Hepatocyte (in vitro differentiated cells): Measurements from ENCODE around the gene STK39. TPM values are rescaled to one million over a fixed set of nuclear protein-coding genes. Genes with fewer than 3 reads are reported as not detected.

ENCODE experiments used
- DNase-seq: peaks from one replicate; pipeline ENCODE4 v3.0.0-alpha.2; 2016; ENCODE audit warnings: low spot score
- H2AFZ ChIP-seq: fragments of 200-600 bp; sonication (generic); 2 replicates; pipeline ENCODE4 v1.6.0; 2016; ENCODE audit warnings: antibody characterized with exemption, mild to moderate bottlenecking
- H3K27ac ChIP-seq: fragments of 200-600 bp; sonication (generic); 2 replicates; pipeline ENCODE4 v1.5.1; 2016; ENCODE audit warnings: mild to moderate bottlenecking
- H3K27me3 ChIP-seq: fragments of 200-600 bp; sonication (generic); 2 replicates; pipeline ENCODE4 v1.6.1; 2016
- H3K36me3 ChIP-seq: fragments of 200-600 bp; sonication (generic); replicated peaks from 2 replicates; pipeline ENCODE4 v1.5.1; 2016; ENCODE audit warnings: low read depth; ENCODE audit not compliant: insufficient read depth
- H3K4me1 ChIP-seq: fragments of 200-600 bp; sonication (generic); 2 replicates; pipeline ENCODE4 v1.5.1; 2016; ENCODE audit warnings: mild to moderate bottlenecking, moderate library complexity; ENCODE audit not compliant: insufficient read depth
- H3K4me2 ChIP-seq: fragments of 200-600 bp; sonication (generic); 2 replicates; pipeline ENCODE4 v1.6.0; 2016
- H3K4me3 ChIP-seq: fragments of 200-600 bp; sonication (generic); 2 replicates; pipeline ENCODE4 v1.5.1; 2016; ENCODE audit warnings: mild to moderate bottlenecking
- H3K79me2 ChIP-seq: fragments of 200-600 bp; sonication (generic); 2 replicates; pipeline ENCODE4 v1.6.0; 2017; ENCODE audit warnings: mild to moderate bottlenecking
- H3K9me2 ChIP-seq: fragments of 200-600 bp; sonication (generic); replicated peaks from 2 replicates; pipeline ENCODE4 v1.6.0; 2017; ENCODE audit warnings: mild to moderate bottlenecking; ENCODE audit not compliant: insufficient read depth
- H3K9me3 ChIP-seq: fragments of 200-600 bp; sonication (generic); 2 replicates; pipeline ENCODE4 v1.5.1; 2016; ENCODE audit warnings: low read depth, mild to moderate bottlenecking
- H4K20me1 ChIP-seq: fragments of 200-600 bp; sonication (generic); 2 replicates; pipeline ENCODE4 v1.6.0; 2016; ENCODE audit warnings: mild to moderate bottlenecking; ENCODE audit not compliant: insufficient read depth, poor library complexity, severe bottlenecking
- EZH2 ChIP-seq: fragments of 200-600 bp; sonication (generic); IDR thresholded peaks from 2 replicates; pipeline ENCODE4 v1.6.1; 2016; ENCODE audit warnings: antibody characterized with exemption, mild to moderate bottlenecking, borderline replicate concordance
- EZH2phosphoT487 ChIP-seq: fragments of 200-600 bp; sonication (generic); IDR thresholded peaks from one replicate; pipeline ENCODE4 v1.6.1; 2018; ENCODE audit warnings: antibody characterized with exemption, mild to moderate bottlenecking, low read depth, moderate library complexity; ENCODE audit not compliant: unreplicated experiment, severe bottlenecking
- whole genome bisulfite sequencing: methylation state at CpG from one replicate; pipeline ENCODE4 v1.1.6; 2016; ENCODE audit warnings: low lambda C conversion rate; ENCODE audit errors: missing lambda C conversion rate; 5-methylcytosine and 5-hydroxymethylcytosine counted together
- polyA plus RNA-seq: library from polyadenylated mRNA; unstranded; fragments of >200 nt; fragmentation: Nextera tagmentation; extraction: Ambion mirVana; gene quantifications from 2 replicates; pipeline ENCODE4 v1.2.1, GENCODE V29; 2016
- total RNA-seq: library from RNA; depleted of rRNA; stranded (reverse); fragments of >200 nt; gene quantifications from 2 replicates; pipeline ENCODE4 v1.2.3, GENCODE V29; 2014
- TF ChIP-seq, protein P1 (sequence below): fragments of 200-600 bp; sonication (generic); IDR thresholded peaks from 2 replicates; pipeline ENCODE4 v1.5.1; 2016; ENCODE audit warnings: antibody characterized with exemption, mild to moderate bottlenecking; ENCODE audit not compliant: poor library complexity

Gene STK39
- total and polyA plus RNA-seq, 2 experiments from 2014 or later: 26.9 to 39.4 TPM

DNA sequence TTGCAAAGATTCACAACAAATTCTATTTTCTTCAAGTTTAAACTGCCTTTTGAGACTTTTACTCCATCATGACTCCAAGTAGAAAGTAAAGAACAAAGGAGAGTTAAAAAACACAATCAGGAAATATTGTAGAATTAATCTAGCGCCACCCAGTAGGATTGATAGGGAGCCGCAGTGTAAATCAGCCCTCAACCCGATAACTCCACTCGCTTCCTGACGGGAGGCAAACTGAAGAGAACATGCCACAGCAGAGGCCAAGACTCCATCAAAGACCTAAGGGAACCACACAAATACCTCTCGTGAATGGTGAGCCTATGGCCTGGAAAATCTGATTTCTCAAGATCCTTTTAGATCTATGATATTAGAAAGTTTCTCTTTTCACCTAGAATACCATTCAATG is 319.0 kb downstream of the STK39 start:
- no peak for DNase-seq
- no peak for TF ChIP-seq EZH2
- 92% methylated on average over 6 of the region's 6 CpGs for WGBS
- Histone ChIP-seq H2AFZ (no peak overlapping the region), H3K4me2 (no peak overlapping the region), H3K9me3 (no peaks in the 10 kb centered on the region), H3K4me1 (no peaks in the 10 kb centered on the region), H3K79me2 (no peaks in the 10 kb centered on the region), H4K20me1 (no peaks in the 10 kb centered on the region), H3K27me3 (no peaks in the 10 kb centered on the region), H3K9me2 (no peaks in the 10 kb centered on the region), H3K27ac (no peak overlapping the region), H3K4me3 (no peak overlapping the region), H3K36me3 (no peaks in the 10 kb centered on the region)

DNA sequence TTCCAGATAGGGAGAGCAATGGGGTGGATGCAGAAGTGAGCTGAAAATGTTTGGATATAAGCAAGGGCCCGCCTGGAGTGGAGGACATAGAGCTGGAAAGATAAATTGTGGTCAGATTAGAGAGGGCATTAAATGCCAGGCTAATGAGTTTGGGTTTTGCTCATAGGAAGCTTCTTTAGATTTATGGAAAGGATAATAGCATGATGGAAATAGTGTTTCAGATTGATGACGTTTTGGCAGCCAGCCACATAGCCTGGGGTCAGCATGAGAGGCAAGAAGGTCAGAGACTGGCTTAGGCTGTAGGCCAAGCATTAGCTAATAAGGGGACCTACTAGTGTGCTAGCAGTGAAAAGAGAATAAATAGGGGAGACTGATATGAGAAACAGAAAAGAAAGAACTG is 321.6 kb downstream of the STK39 start:
- H3K27ac ChIP-seq: no peak overlapping the region
- H3K9me2 ChIP-seq: no peaks in the 10 kb centered on the region
- no peak overlapping the region for H3K4me3 ChIP-seq
- H3K27me3 ChIP-seq: no peaks in the 10 kb centered on the region
- H3K4me2 ChIP-seq: no peak overlapping the region
- TF ChIP-seq, protein P1, sequence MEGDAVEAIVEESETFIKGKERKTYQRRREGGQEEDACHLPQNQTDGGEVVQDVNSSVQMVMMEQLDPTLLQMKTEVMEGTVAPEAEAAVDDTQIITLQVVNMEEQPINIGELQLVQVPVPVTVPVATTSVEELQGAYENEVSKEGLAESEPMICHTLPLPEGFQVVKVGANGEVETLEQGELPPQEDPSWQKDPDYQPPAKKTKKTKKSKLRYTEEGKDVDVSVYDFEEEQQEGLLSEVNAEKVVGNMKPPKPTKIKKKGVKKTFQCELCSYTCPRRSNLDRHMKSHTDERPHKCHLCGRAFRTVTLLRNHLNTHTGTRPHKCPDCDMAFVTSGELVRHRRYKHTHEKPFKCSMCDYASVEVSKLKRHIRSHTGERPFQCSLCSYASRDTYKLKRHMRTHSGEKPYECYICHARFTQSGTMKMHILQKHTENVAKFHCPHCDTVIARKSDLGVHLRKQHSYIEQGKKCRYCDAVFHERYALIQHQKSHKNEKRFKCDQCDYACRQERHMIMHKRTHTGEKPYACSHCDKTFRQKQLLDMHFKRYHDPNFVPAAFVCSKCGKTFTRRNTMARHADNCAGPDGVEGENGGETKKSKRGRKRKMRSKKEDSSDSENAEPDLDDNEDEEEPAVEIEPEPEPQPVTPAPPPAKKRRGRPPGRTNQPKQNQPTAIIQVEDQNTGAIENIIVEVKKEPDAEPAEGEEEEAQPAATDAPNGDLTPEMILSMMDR: no peak
- TF ChIP-seq EZH2 (no peak), EZH2phosphoT487 (no peak)
- 58% methylated on average over 2 of the region's 2 CpGs for WGBS
- no peaks in the 10 kb centered on the region for H4K20me1 ChIP-seq
- no peaks in the 10 kb centered on the region for H3K79me2 ChIP-seq
- no peaks in the 10 kb centered on the region for H3K4me1 ChIP-seq
- no peaks in the 10 kb centered on the region for H3K9me3 ChIP-seq
- no peaks in the 10 kb centered on the region for H3K36me3 ChIP-seq
- DNase-seq: no peak
- H2AFZ ChIP-seq: no peak overlapping the region

DNA sequence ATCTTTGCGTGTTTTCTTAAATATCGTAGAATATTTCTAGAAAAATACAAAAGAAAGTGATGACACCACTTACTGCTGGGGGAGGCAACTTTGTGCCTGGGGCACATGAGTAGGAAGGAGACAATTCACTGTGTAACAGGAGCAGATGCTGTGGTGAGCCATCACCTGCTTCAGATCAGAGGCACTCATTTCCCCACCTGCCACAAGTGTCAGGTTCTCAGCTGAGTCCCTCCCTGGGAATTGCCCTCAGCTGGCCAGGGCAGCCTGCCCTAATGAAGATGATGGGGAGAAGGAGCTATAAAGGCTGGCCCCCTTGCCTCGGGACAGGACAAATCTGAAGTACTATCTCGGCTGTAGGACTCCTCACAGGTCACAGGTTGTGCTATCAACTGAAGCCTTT is 322.8 kb downstream of the STK39 start:
- no peaks in the 10 kb centered on the region for H3K9me3 ChIP-seq
- WGBS: 84% methylated on average over 4 of the region's 4 CpGs
- TF ChIP-seq, protein P1: no peak
- no peaks in the 10 kb centered on the region for H3K4me1 ChIP-seq
- H3K36me3 ChIP-seq: no peaks in the 10 kb centered on the region
- no peak overlapping the region for H3K4me2 ChIP-seq
- no peak overlapping the region for H3K27ac ChIP-seq
- H3K79me2 ChIP-seq: no peaks in the 10 kb centered on the region
- no peaks in the 10 kb centered on the region for H3K27me3 ChIP-seq
- H3K9me2 ChIP-seq: no peaks in the 10 kb centered on the region
- H2AFZ ChIP-seq: no peak overlapping the region
- no peak for DNase-seq
- H4K20me1 ChIP-seq: no peaks in the 10 kb centered on the region
- no peak overlapping the region for H3K4me3 ChIP-seq

DNA sequence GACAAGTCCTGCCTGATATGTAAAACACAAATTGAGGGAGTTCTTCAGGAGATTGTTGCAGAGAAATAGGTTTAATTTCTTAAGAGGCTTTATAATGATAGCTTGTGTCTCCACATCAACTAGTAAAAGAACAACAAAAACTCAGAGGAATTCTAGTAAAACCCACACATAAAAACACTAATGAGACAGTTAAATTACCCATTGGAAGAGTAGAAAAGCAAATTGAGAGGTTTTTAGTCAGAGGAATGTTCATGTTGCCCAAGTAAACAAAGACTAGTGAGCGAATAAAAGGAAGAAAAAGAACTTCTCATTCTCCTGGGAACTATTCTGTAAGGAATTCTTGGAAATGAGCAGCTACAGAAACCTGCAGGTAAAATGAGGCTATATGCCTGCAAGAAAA is 330.6 kb downstream of the STK39 start:
- H3K4me2 ChIP-seq: no peak overlapping the region
- H3K79me2 ChIP-seq: no peaks in the 10 kb centered on the region
- no peak for DNase-seq
- H3K4me1 ChIP-seq: no peaks in the 10 kb centered on the region
- H3K27ac ChIP-seq: no peak overlapping the region
- H3K27me3 ChIP-seq: no peaks in the 10 kb centered on the region
- H4K20me1 ChIP-seq: no peaks in the 10 kb centered on the region
- H2AFZ ChIP-seq: no peak overlapping the region
- H3K36me3 ChIP-seq: no peaks in the 10 kb centered on the region
- no peaks in the 10 kb centered on the region for H3K9me2 ChIP-seq
- WGBS: 58% methylated on average over 1 of the region's 1 CpG
- TF ChIP-seq EZH2phosphoT487 (no peak), EZH2 (no peak)
- TF ChIP-seq, protein P1: no peak
- no peak overlapping the region for H3K4me3 ChIP-seq
- no peaks in the 10 kb centered on the region for H3K9me3 ChIP-seq
